Activated T-helper 1 cell treated with anti-CD3 and anti-CD28 coated beads, Interleukin-2, amount 50 U/mL, for 16 hours (primary cell): Measurements from ENCODE around the gene MARCKSL1.

ENCODE experiments used
- DNase-seq, 2 donors: peaks; one replicate each; pipeline ENCODE4 v3.0.0-alpha.2; 2020; ENCODE audit warnings: low read depth in 1 of 2, low spot score in 1 of 2

MARCKSL1 gene

DNA sequence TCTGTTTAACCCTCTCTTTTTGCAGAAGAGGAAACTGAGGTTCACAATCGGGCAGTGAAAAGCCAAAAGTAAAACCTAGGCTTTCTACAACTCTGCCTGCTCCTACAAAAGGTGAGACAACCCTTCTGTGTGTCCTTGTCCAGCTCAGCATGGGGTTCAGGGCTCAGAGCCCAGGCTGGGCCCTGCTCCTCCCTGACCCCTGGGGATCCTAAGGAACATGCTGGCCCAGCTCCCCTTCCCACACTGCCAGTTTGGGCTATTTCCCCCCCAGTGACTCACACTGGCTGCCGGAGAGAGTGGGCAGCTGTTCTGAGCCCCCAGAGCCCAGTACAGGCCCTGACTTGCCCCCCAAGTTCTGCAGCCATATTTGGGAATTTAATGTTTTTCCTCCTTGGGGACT lies 17.4 kb upstream of the MARCKSL1 start:
- DNase-seq: no peak

DNA sequence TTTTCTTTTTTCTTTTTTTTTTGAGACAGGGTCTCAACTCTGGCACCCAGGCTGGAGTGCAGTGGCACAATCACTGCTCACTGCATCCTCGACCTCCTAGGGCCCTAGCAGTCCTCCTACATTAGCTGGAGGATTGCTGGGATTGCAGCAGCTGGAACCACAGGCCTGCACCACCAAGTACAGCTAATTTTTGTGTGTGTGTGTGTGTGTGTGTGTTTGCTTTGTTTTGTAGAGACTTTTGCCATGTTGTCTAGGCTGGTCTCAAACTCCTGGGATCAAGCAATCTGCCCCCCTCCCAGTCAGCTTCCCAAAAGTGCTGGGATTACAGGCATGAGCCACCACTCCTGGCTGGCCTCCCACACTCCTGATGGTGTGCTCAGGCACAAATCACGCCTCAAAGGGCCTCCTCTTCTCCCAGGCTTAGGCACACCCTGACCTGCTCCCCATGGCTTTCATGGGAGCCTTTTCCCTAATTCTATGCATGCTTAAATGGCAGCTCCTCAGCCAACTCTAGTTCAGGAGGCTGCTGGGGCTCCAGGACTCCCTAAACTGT lies 16.9 kb upstream of the MARCKSL1 start:
- no peak for DNase-seq

DNA sequence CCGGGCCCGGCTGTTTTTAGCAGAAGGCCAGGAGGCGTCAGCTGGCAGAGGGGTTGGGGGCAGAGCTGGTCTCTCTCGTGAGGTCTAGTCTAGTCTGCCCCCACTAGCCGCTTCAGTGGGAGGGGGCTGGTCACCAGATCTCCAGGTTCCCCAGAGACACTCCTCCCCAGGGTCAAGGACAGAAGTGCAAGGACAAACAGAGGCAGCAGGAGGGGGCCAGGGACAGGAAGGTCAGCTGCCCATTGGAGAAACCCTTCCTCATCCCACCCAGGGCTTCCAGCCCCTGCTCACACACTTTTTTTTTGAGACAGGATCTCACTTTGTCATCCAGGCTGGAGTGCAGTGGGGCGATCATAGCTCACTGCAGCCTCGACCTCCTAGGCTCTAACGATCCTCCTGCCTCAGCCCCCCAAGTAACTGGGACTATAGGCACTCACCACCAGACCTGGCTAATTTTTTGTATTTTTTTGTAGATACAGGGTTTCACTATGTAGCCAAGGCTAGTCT lies 16.3 kb upstream of the MARCKSL1 start:
- DNase-seq: no peak

DNA sequence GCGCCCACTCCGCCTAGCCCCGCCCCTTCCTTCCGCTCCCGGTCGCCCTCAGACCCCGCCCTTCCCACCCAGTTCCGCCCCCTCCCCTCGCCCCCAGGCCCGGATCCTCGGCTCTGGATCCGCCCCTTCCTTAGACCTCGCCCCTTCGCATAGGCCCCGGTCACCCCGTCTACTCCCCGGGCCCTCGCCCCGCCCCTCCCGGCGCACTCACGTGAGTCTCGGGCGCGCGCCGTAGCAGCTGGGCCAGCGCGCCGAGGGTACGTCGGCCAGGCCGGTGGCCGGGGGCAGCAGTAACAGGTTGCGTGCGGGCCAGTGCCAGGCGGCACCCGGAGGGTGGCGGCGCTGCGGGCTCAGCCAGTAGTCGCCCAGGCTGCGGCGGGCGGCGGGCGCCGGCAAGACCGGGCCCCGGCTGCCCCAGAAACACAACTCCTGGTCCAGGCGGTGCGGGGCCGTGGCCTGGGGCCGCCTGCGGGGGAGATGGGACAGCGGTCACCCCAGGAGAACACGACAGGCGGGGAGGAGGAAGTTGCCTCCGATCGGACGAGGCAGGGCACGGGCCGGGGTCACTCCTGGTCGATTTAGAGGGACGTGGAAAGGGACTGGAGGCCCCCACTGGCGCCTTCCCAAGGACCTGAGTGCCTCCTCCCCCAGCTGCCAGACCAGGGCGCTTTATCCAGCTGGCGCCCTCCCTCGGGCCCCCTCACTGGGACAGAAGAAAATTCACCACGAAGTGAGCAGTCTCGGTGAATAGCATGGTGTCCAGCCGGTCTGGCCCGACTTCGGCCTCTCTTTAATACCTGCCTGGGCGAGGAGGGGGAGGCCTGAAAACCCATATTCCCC lies 15.6 kb upstream of the MARCKSL1 start:
- peak; percentile 83 to 86 for DNase-seq

DNA sequence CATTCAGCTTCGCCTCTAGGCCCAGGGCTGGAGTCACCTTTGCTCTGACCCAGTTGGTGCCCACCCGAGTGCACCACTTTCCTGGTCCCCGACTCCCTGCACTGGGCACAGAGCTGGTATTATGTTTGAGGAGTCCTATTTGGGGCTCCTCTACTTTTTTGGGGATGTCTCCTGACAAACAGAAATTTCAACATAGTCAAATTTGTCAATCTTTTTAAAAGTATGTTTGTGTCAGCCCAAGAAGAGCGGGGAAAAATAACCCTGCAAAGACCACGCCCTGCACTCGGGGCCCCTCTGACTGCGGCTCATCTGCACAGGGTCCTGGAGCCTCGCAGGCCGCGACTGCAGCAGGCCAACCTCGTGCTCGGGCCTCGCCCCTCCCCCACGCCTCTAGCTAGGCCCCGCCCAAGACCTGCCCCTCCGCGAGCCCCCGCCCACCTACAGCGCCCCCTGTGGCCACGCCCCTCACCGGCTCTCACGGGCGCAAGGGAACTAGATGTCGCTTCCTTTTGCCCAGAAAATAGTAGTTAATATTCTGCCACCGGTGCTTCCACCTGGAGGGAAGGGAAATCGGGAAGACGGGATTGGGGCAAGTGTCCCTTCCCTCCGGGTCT lies 14.9 kb upstream of the MARCKSL1 start:
- DNase-seq: peak; percentile 59 to 68

DNA sequence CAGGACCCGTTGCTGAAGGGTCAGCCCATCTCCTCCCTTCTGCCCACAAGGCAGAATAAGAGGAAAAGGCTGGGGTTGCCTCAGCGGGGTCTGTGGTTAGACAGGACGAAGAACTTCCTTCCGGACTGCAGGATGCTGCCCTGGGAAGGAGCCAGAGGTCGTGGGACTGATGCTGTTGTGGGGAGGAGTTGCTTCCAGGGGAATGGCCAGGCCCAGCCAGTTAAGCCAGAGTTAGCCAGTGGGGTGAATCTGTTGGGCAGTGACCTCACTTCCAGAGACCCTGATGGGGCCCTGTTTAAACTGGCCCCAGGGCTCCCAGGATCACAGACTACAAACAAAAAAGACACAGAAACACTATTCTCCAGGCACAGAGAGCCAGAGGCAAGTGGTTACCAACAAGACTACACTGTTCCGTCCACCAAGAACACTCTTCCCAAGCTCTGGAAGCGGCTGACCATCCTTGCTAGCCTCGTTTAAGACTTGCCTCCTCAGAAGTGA lies 13.2 kb upstream of the MARCKSL1 start:
- DNase-seq: no peak

DNA sequence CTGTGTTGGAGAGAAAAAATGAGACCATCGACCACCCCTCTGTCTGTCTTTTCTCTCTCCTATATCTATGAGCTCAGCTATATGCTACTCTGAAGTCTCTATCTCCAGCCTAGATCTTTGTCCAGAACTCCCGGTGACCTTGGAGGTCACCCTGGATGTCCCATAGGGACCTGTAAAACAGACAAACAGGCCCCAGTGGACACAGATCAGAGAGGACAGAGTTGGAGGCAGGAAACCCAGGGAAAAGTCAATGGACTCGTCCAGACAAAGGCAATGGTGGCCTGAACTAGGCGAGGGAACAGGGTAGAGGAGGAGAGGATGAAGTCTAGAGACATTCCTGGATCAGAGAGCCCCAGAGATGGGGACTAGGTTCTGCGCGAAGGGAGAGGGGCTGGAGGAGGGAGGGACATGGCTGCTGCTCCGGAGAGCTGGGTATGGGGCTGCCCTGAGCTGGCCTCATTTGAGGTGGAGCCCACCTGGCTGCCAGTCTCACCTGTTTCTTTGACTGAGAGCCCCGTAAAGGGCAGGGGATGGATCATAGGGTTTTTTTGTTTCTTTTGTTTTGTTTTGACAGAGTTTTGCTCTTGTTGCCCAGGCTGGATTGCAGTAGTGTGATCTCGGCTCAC lies 10.6 kb upstream of the MARCKSL1 start:
- no peak for DNase-seq

DNA sequence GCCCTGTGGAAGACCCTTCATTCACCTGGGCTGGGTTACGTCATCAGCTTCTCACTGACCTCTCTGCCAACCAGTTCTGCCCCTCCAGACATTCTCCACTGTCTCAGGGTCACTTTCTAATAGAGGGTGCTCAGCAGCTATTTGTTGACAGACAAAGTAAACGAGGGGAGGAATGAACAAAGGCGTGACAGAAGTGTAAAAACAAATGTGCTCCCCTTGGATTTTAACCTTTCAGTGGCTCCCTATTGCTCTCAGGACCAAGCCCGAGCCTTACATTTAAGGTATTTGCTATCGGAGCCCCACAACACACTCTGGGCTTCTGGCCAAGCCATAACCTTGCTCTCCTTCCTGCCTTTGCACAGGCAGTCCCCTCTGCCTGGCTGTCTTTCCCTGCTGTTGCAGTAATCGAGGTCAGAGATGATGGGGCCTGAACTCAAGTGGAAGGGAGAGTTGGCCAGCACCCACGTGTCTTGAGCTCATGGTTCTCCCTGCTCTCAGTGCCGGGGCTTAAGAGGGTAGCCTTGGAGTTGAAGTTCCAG lies 9.3 kb upstream of the MARCKSL1 start:
- DNase-seq: no peak

DNA sequence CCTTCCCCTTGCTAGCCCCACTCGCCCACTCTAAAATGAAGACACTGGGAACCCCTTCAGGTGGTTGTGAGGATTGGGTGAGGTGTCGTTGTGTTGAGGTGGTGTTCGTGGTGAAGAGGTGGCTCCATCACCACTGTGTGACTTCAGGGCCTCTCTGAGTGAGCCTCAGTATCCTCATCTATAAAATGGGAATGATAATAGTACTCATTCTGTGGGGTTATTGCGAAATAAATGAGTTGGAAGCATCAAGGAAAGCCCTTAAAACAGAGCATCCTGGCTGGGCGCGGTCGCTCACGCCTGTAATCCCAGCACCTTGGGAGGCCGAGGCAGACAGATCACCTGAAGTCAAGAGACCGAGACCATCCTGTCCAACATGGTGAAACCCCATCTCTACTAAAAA lies 6.7 kb upstream of the MARCKSL1 start:
- DNase-seq: no peak

DNA sequence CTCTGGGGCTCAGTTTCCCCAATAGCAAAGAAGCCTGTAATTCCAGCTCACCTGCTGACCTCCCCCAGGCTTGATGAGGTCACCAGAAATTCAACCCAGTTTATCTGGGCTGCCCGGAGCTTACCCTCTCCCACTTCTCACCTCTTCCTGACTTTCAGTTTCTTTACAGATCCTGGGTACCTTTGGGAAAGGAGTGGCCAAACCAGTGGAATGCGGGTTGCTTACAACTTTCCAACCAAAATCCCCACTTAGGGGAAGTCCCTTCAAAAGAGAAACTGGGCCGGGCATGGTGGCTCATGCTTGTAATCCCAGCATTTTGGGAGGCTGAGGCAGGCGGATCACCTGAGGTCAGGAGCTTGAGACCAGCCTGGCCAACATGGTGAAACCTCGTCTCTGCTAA lies 5.9 kb upstream of the MARCKSL1 start:
- no peak for DNase-seq

DNA sequence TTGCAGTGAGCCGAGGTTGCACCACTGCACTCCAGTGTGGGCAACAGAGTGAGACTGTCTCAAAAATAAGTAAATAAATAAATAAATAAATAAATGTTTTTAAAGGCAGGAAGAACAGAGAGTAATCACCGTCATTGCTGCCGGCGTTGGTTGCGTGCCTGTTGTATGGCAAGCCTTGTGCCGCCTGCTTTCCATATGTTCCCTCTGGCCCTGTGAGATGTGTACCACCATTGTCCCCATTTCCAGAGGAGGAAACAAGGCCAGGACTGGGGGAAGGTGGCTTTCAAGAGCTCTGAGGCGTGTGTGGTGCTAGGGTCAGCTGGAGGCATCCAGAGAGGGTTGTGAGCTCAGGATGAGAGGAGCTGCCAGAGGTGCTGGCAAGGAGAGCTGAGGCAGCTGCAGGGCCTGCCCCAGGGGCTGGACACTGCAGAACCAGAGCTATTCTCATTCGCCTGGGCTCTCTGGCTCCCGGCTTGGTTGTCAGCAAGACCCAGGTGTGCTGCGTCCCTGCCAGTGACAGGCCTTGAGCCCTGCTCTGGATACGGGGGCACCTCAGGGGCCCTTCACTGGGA lies 5.2 kb upstream of the MARCKSL1 start:
- DNase-seq: no peak

DNA sequence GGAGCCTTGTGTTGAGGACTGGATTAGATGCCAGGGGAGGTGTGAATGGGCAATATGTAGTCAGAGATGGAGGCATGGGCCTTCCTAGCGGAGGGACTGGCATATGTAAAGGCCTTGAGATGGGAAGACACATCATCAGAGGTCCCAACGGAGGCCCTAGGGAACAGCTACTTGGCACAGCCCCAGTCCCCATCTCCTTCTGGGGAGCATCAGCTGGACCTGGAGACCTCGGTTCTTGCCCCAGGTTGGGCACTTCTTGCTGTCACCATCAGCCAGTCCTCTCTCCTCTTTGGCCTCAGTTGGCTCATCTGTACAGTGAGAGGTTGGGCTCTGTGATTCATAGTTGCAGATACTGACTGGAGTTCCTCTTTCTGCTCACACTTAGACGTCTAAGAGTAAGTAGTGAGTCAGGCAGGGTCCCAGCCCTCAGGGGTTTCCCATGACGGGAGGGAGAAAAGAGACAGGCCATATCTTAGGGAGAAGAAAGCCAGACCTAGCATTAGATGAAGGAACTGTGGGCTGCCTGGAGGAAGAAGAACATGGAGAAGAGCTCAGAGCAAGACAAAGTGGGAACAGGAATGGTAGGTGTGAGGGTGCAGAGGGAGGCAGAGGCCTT lies 3.4 kb upstream of the MARCKSL1 start:
- no peak for DNase-seq

DNA sequence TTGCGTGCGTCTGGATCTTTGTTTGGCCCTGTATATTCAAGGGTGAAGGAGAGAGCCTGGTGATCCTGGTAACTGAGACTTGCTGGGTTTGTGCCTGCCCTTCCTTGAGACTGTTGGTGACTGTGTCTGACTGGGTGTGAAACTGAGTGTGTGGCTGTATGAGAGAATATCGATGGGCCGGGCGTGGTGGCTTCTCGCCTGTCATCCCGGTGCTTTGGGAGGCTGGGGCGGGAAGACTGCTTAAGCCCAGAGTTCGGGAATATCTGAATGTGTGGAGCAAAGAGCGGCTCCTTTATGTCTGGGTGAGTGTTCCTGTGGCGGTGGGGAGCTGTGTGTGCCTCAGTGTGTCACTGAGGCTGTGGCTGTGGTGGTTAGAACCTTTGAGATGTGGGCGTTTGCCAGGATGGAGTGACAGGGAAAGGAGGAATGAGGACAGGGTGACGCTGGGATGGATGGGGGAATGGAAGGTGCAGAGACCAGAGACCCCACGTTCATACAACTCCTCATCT lies 2.7 kb upstream of the MARCKSL1 start:
- no peak for DNase-seq

DNA sequence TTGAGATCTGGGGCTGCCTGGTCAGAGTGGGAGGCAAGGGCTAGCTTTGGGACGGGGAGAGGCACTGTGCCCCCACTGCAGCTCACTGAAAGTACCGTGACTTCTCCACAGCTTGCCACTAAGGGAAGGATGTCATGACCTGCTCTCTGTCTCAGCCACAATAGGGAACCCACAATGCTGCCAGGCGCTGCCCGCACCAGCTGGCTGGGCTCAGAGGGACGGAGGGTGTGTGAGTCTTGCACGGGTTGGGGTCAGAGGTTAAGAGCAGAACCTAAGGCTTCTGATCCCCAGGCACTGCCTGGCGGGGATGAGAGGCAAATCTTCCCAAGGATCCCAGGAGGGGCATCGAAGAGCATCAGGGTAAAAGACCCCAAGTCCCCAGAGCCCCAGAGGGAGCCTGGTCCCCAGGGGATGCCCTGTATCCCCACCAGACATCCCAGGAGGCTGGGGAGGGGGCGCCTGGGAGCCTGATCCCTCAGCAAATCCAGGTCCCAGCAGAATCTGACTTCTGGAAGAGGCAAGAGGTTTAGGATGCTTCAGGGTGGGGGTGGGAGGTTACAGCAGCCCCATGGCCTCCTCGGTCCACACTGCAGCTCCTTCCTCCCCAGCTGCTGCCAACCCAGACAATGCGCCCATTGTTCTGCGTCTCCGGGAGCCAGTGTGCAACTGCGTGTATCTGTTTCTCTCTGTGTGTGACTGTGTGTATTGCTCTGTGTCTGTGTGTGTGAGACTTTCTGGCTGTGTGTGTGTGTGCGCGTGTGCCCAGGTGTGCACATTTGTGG lies 2.0 kb upstream of the MARCKSL1 start:
- no peak for DNase-seq

DNA sequence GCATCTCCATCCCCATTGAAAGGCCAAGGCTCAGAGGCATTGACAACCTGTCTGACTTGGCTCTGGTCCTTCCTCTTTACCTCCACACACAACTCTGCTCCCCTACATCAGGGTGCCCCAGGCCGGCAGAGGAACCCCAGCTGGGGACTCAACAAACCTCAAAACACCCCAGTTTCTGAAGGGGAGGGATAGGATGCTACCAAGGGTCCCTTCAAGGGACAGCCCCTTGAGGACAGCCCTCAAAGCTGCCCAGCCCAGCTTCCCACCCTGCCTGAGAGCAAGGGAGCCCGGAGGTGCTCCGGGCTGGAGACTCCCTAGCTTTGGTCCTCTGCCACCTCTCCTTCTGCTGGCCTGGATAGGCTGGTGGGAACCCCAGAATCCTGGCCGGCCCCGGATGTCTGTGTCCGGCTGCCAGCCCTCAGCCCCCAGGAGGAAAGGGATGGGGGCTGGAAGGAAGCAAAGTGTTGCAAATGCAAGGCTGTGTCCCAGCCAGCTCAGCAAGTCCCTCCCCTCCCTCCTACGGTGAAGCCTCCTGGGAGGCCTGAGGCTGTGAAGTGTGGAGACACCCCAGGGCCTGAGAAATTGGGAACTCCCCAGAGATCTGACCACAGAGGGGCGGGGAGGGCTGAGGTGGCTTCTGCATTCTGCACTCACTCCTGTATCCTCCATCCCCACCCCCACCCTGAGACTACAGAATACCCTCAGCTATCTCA lies 1.1 kb upstream of the MARCKSL1 start:
- peak in 1 of 2 donors; percentile 38 for DNase-seq

DNA sequence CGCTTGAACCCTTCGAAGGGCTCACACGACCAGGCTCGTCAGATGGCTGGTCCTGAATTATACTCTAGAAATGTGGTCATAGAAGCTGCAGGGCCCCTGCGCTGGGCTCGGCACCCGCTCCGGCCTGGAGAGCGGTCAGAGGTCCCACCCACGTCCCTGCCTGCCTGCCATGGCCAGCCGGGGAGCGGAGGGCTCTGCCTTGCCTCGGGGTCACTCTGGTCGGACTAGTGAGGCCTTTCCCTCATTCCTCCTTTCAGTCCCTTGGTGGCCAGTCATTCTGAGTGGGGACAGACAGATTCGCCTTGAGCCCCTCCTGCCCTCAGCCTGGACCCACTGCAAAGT lies 529 bp upstream of the MARCKSL1 start:
- DNase-seq: no peak

DNA sequence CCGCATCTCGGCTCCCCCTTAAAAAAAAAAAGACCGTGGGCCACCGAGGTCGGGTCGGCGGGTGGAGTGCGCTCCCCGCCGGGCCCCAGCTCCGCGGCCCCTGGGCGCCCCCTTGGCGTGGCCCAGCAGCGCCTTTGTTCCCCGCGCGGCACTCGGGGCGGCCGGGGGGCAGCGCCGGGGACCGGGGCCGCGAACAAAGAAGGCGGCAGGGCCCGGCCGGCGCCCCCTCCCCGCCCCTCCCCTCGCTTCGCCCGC lies 571 bp downstream of the MARCKSL1 start:
- DNase-seq: no peak

DNA sequence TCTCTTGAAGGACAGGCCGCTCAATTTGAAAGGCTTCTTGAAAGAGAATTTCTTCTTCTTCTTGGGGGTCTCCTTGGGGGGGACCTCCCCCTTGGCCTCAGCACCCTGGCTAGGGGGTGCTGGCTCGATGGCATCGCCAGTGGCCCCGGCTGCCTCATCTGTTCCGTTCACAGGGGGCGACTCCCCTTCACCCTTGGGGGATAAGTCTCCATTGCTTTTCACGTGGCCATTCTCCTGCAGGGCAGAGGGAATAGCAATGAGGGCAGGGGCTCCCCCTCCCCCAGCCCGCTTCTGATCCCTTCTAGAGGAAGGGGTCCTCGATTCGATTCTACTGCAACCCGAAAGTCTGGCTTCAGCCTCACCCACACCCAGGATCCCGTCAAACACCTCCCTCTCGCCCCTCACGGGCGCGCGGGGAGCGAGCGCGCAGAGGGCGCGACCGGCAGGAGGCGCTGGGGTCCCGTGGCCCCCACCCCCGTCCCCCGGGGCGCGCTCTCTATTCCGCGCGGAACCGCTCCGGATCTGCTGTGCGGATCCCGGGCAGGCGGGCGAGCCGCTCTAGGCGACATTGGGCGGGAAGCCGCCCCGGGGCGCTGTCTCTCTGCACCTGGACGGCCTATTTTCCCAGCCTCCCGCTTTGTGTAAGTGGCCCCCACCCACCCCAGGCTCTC lies 1.0 kb downstream of the MARCKSL1 start:
- DNase-seq: peak; percentile 40 to 56
